ENCODE measurements around the gene ACAA2. TPM values are rescaled to one million over a fixed set of nuclear protein-coding genes. Genes with fewer than 3 reads are reported as not detected.

Gene ACAA2
- total and polyA plus RNA-seq, 10 of the 15 experiments (the other 5 are each of a cell fraction or from before 2014, with no cell fraction given): 43.1 to 134 (median 64.6) TPM

DNA sequence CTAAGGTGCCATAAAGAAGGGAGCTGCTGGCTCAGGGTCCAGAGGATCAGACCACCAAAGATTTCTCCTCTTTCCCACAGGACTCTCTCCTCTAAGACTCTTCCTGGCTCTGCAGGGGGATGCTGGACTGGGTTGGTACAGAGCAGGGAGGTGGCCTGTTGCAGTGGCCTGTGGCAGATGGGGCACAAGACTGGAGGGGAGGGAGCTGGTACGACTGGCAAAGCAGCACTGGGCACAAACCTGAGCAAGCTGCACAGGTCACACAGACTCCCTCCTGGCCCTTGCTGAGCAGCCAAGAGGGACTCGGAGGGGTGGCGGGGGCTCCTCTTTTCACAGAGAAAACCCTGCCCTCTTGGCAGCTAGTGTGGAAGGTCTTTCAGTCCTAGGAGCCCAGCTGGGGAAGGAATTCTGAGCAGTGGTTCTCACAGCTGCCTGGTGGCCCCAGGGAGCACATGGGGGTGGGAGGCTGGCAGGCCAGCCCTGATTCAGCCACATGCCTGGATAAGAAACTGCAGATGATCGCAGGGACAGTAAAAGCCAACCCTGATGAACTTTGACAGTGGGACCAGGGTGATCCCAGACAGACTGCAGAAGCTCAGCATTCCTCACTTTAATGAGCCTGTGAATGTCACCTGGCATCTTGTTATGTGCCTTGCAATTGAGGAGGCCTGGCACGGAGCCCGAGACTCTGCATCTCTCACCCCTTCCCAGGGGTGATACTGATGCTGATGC is 32.5 kb upstream of the ACAA2 start:
- BruUV-seq (replicated peaks): no TSS peak
- DNase-seq (ENCODE audit: low read depth, low spot score): no peak
- intact Hi-C loops (cut with micrococcal nuclease; ENCODE audit: unreplicated experiment) (no loop called here), in situ Hi-C loops (cut with MboI) (no loop called here)
- Histone ChIP-seq H3K4me3 (no peak overlapping the region), H4K20me1 (ENCODE audit: control insufficient read depth, insufficient read depth) (no peaks in the 10 kb centered on the region), H3K9me3 (replicated peaks; ENCODE audit: control insufficient read depth, insufficient read depth, low read length) (no peaks in the 10 kb centered on the region), H3K9ac (ENCODE audit: control insufficient read depth, insufficient read depth, low read length) (no peak overlapping the region), H3K36me3 (ENCODE audit: control insufficient read depth in 2 of 2, insufficient read depth in 2 of 2, low read length in 1 of 2) (no peaks in the 10 kb centered on the region), H3K4me1 (ENCODE audit: control insufficient read depth, insufficient read depth, low read length) (no peaks in the 10 kb centered on the region), H3K27ac (ENCODE audit: control insufficient read depth, insufficient read depth) (no peak overlapping the region), H2AFZ (ENCODE audit: control insufficient read depth, low read depth, low read length) (no peak overlapping the region), H3K27me3 (replicated peaks in 1 of 2; ENCODE audit: control insufficient read depth in 2 of 2, insufficient read depth in 2 of 2, low read length in 1 of 2) (peaks cover 0 to 3% of the 10 kb centered on the region in 2 experiments; a peak in 1 of 4 replicates), H3K4me2 (ENCODE audit: control insufficient read depth, insufficient read depth) (no peak overlapping the region), H3K79me2 (ENCODE audit: control insufficient read depth, insufficient read depth, low read length) (no peaks in the 10 kb centered on the region)
- no peak for FAIRE-seq
- ChIA-PET POLR2A (no interaction called here), RAD21 (ENCODE audit: unreplicated experiment) (no interaction called here), CTCF (interaction anchor here (0.6 to 1.5 kb wide), 3 partner anchors 13 to 17 kb away, joined by 3 read pairs; no protein-coding TSS in a partner anchor), SMC1A (ENCODE audit: uncharacterized antibody, unreplicated experiment) (interaction anchor here (1.0 to 1.4 kb wide), 2 partner anchors 12 to 23 kb away, joined by 4 to 6 read pairs; no protein-coding TSS in a partner anchor)
- ATAC-seq: no peak
- 33% methylated on average over 6 of the region's 6 CpGs for WGBS (ENCODE audit: insufficient coverage, insufficient replicate concordance, low lambda C conversion rate, missing lambda C conversion rate)
- TF ChIP-seq PAX8 (IDR thresholded peaks at IDR 0.05) (no peak), MXI1 (IDR thresholded peaks at IDR 0.05; ENCODE audit: low read depth, low read length) (no peak), DPF2 (IDR thresholded peaks at IDR 0.05) (no peak), YBX1 (IDR thresholded peaks at IDR 0.05) (no peak), SIN3A (IDR thresholded peaks at IDR 0.05; ENCODE audit: low read depth, low read length) (no peak), LARP7 (IDR thresholded peaks at IDR 0.05) (no peak), CUX1 (IDR thresholded peaks at IDR 0.05; ENCODE audit: insufficient replicate concordance, low read depth, low read length) (no peak), KDM1A (IDR thresholded peaks at IDR 0.05; ENCODE audit: borderline replicate concordance) (no peak), ZNF207 (IDR thresholded peaks at IDR 0.05; ENCODE audit: borderline replicate concordance) (no peak), WRNIP1 (IDR thresholded peaks at IDR 0.05; ENCODE audit: borderline replicate concordance, low read depth, low read length) (no peak), ZNF217 (IDR thresholded peaks at IDR 0.05) (no peak), RB1 (IDR thresholded peaks at IDR 0.05; ENCODE audit: borderline replicate concordance) (no peak), ZBTB11 (CRISPR knock-in tag; IDR thresholded peaks at IDR 0.05) (no peak), CBFB (IDR thresholded peaks at IDR 0.05; ENCODE audit: low read depth) (no peak)
- TF ChIP-seq, protein P1, sequence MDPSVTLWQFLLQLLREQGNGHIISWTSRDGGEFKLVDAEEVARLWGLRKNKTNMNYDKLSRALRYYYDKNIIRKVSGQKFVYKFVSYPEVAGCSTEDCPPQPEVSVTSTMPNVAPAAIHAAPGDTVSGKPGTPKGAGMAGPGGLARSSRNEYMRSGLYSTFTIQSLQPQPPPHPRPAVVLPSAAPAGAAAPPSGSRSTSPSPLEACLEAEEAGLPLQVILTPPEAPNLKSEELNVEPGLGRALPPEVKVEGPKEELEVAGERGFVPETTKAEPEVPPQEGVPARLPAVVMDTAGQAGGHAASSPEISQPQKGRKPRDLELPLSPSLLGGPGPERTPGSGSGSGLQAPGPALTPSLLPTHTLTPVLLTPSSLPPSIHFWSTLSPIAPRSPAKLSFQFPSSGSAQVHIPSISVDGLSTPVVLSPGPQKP (IDR thresholded peaks at IDR 0.05; ENCODE audit: low read depth, low read length): no peak
